Coronary artery (tissue), 2 donors: ENCODE results near the gene JCAD.

Source experiments
- DNase-seq: peaks from one replicate; pipeline ENCODE4 v3.0.0-alpha.2; 2017; ENCODE audit warnings: low spot score
- H3K27ac ChIP-seq, 2 donors: fragments of 200-600 bp; sonication (generic); one replicate each; pipeline ENCODE4 v1.5.1; 2016 to 2019
- H3K4me3 ChIP-seq: fragments of 200-600 bp; sonication (generic); 2 replicates; pipeline ENCODE4 v1.5.1; 2016; ENCODE audit warnings: mild to moderate bottlenecking, moderate library complexity
- TF ChIP-seq, protein P1 (sequence below): fragments of 200-600 bp; sonication (generic); IDR thresholded peaks from one replicate; pipeline ENCODE4 v1.5.1; 2019; ENCODE audit warnings: antibody characterized with exemption

Gene JCAD

DNA sequence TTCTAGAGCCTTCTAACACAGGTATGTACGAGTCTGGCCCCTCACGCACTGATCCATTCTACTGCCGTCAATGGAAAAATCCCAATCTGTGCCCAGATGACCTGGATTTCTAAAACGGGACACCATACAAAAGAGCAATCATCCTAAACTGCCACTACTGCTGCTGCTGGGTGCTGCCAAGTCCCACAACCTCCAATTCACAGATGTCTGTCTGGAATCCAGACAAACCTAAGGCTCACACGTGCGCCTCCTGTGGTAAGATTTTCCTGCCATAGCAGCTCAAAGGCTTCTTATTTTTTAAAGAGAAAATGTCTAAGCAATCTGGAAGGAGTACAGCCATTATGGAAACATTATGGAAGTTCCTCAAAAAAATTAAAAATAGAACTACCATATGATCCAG lies 40.9 kb downstream of the JCAD start:
- TF ChIP-seq, protein P1, sequence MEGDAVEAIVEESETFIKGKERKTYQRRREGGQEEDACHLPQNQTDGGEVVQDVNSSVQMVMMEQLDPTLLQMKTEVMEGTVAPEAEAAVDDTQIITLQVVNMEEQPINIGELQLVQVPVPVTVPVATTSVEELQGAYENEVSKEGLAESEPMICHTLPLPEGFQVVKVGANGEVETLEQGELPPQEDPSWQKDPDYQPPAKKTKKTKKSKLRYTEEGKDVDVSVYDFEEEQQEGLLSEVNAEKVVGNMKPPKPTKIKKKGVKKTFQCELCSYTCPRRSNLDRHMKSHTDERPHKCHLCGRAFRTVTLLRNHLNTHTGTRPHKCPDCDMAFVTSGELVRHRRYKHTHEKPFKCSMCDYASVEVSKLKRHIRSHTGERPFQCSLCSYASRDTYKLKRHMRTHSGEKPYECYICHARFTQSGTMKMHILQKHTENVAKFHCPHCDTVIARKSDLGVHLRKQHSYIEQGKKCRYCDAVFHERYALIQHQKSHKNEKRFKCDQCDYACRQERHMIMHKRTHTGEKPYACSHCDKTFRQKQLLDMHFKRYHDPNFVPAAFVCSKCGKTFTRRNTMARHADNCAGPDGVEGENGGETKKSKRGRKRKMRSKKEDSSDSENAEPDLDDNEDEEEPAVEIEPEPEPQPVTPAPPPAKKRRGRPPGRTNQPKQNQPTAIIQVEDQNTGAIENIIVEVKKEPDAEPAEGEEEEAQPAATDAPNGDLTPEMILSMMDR, result no peak
- no peak for DNase-seq
- Histone ChIP-seq H3K27ac (peak overlapping the region; percentile 13 to 46), H3K4me3 (no peak overlapping the region)

DNA sequence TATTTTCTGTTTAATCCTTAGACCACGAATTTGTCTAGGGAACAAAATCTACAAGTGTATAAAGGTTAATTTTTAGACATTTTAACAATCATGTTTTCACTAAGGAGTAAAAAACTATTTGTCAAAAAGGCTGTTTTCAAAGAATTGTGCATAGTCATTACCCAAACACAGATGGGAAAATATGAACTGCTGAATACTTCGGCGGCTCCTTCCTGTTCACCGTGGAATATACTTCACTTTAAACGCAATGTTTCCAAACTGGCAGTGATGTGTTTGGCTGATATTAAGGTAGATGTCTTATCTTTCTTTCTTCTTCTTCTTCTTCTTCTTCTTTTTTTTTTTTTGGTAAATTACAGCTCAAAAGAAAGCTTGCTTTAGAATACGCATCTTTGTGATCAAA lies 41.4 kb downstream of the JCAD start:
- TF ChIP-seq, protein P1, result no peak
- H3K4me3 ChIP-seq, result no peak overlapping the region
- peak overlapping the region in 1 of 2 donors; percentile 46 for H3K27ac ChIP-seq
- DNase-seq, result no peak

DNA sequence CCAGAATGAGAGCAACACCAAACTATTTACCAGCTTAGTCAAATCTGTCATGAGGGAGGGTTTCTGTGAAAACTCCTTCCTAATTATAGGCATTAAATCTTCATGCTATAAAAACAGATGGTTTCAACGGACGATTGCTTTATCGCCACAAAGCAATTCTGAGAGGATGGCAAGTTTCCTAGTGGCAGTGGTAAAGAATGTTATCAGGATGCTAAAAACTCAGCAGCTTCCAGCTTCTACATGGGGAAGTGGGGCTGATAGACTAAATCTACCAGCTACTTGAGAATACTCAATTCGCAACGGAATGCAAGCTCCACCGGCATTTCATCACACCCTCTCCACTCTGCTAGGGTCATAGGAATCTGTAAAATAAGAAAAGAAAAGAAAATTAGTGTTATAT lies 41.8 kb downstream of the JCAD start:
- no peak for DNase-seq
- TF ChIP-seq, protein P1, result no peak
- H3K27ac ChIP-seq, result peak overlapping the region; percentile 41 to 62
- no peak overlapping the region for H3K4me3 ChIP-seq

DNA sequence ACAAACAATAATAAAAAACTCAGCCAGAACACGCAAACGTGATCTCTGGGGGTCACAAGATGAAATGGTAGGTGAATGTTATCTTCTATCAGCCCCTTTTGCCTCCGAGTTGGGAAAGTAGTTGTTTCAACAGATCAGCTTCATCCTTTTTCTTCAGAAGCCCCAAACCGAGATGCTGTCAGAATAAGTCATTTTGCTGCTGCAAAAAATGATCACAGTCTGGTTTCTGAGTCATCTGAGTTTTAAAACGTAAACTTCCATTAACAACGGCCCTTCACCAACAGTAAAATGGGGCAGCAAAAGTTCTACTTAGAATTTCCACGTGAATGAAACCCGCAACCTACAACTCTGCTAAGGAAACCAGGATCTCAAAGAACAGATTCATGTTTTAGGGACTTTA lies 44.9 kb downstream of the JCAD start:
- no peak for DNase-seq
- TF ChIP-seq, protein P1, result no peak
- H3K27ac ChIP-seq, result no peak overlapping the region
- H3K4me3 ChIP-seq, result no peak overlapping the region

DNA sequence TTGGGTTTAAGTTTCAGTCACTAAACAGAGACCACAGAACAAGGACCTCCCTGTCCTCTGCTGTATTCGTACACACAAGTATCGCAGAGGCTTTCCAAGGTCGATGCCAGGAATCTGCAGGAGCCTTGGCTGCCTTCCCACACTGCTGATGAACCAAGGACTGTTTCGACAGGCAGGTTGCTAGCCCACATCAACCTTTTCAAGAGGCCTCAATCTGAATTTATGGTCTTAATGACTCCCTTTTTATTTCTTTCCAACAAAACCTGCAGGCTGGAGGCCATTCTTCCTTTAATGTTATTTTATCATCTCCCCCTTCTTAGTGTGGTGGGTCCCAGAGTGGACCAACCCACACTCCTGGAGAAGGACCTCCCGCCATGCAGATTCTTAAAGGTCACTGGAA lies 45.6 kb downstream of the JCAD start:
- no peak overlapping the region for H3K27ac ChIP-seq
- DNase-seq, result no peak
- H3K4me3 ChIP-seq, result no peak overlapping the region
- TF ChIP-seq, protein P1, result no peak

DNA sequence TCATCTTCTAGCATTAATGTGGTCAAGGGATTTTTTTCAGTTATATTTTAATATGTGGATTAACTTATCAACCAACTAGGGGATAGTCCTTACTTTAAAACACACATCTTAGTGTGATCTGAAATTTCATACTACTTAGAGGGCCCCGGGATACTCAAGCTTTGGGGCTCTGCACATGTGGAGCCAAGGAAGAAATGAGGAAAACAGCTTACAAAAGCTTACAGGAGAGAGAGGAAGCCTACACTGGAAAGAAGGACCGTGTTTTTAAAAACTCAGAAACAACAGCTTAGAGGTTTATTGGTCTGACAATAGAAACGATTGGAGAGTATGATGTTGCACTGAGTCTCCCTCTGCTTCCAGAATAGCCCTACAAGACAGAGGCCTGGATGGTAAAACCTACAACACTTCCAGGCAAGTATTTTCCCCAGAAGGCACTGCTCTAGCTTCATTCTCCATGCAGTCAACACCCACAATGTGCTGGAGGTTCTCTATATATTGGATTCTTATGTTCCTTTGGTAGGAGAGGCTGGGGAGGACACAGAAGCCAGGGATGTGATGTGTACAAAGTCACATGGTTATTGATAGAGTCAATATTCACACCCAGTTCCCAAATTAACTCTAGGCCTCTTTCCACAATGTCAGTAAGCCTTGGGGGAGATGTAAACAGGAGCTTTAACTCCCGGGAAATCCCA lies 47.3 kb downstream of the JCAD start:
- Histone ChIP-seq H3K27ac (no peak overlapping the region), H3K4me3 (no peak overlapping the region)
- TF ChIP-seq, protein P1, result no peak
- no peak for DNase-seq

DNA sequence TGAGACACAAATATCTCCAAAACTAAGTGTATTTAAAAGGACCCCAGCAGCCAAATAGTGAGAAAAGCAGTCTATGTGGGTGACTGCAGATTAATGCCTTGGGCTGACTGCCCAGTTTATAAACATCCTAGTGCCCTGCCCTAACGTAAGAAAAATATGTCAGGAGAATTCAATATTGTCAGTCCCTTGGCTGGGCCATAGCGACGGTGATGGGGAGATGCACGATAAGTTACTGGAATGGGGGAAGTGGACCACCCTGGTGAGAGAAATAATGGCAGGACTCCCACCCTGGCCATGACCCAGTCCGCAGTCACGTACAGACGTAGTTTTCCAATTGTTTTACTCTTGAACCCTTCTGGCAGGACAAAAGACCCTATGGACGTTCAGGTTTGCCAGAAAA lies 48.0 kb downstream of the JCAD start:
- DNase-seq, result no peak
- no peak overlapping the region for H3K4me3 ChIP-seq
- TF ChIP-seq, protein P1, result no peak
- no peak overlapping the region for H3K27ac ChIP-seq
